GM18502 (cell line): ENCODE results near the gene NBEA.
"Not testable (repeated sequence)": the region's sequence is repeated elsewhere in the genome, so short reads cannot be mapped to it uniquely, and the experiment has no call there.

ENCODE experiments used
- ATAC-seq: cut with Tn5 transposase; IDR thresholded peaks from one replicate; pipeline ENCODE4 v1.9.1; 2021; ENCODE audit warnings: mild to moderate bottlenecking; ENCODE audit not compliant: unreplicated experiment, poor library complexity

Gene NBEA

DNA sequence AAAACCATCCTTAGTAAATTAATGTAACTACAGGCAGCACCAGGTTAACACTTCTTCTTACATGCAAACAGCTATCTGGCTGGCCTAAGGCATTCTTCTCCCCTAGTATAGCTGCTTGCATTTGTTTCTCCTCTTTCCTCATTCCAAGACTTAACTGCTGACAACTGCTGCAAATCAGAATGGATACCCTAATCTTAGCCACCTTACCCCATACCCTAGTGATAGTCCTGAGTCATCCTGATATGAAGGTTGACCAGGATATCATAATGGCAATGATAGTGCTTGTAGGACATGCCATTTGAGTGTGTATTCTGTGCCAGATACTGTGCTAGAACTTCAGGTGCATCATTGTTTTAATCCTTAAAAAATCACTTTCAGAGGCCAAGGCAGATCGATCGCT, 672.6 kb downstream of the NBEA start:
- ATAC-seq: no peak

GRCh38 chr13:35617420-35617819, 675.4 kb downstream of the NBEA start:
- ATAC-seq: no peak

DNA sequence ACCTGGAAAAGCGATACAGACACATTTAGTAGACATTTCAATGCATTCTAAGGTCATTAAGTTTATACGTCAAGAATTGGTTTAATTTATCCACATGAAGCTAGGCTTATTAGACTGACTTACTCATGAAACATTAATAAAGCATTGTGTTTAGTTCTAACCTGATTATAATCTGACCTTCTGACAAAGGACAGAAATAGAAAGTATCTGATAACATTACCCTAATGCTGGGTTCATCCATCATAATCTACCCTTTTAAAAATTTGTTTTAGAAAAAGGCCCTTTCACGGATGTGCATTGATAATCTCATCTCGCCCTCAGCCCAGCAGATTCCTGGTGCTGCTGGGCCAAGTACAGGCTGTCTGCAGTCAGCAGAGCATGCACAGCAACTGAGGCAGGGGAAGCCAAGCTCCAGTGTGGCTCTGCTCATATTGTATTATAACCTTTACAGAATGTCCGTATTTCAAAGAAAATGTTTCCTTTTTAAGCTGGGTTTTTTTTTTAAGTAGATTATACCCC, 676.6 kb downstream of the NBEA start:
- ATAC-seq: no peak

DNA sequence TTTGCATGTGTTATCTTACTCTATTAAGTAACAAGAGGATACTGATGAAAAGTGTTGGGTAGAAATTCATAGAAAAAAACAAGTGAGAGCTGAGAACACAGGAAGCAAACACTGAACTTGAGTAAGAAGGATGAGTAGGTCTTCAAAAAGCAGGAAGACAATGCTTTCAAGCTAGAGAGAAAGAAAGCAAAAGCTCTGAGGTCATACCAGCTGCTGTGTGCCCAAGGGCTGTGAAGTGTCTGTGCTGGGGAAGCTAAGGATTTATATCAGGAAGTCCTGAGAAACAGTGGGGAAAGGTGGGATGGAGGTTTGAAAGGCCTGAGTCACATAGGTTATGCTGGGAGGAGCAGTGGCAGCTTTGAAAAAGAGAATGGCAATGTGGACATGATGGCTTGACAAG, 679.9 kb downstream of the NBEA start:
- ATAC-seq: no peak

DNA sequence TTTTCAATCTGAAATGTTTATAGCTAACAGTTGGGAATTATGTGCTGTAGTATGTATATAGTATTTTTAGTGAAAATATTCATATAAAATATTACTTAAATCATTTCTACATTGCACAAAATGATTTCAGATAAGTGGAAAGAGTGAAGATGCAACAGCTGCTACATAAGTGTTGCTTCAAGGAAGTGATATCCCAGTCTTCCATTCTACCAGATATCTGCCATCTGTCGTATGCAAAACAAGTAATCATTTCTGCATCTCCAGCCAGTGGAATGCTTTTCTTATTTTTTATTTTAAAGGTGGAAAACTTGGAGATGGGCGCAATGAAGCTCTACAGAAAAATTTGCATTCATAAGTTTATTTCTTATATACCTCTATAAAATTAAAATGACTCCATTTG, 687.0 kb downstream of the NBEA start:
- no peak for ATAC-seq

DNA sequence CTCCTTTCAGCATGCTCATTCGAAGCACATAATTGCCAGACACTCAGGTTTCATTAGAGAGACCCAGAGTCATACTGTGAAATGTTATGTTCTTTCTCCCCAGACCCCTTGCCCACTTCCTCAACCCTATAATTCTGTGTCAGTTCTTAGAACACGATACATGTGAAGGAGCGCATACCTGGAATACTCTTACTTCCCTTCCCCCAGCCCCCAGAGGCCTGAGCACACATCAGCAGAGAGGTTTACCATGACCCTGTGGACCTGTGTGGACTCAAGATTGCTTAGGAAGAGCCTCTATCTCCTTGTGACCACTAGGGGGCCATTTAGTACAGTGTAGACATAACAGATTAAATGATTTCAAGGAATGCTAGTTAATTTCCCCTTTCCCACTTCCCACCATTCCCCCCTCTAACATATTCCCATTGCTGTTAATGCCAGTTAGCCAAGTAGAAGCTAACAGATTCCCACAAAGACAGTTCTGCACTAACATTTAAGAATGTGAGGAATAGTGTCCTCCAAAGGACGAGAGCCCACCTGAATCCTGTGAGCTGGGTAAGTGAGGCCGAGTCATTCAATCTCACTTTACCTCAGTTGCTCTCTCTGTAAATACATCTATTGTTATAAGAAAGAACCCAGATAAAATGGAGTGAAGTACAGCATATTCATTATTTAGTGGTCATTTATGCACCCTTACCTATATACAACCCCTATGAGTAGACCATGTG, 688.6 kb downstream of the NBEA start:
- peak; percentile 84 for ATAC-seq

GRCh38 chr13:35631666-35632065, 689.6 kb downstream of the NBEA start:
- ATAC-seq: no peak

DNA sequence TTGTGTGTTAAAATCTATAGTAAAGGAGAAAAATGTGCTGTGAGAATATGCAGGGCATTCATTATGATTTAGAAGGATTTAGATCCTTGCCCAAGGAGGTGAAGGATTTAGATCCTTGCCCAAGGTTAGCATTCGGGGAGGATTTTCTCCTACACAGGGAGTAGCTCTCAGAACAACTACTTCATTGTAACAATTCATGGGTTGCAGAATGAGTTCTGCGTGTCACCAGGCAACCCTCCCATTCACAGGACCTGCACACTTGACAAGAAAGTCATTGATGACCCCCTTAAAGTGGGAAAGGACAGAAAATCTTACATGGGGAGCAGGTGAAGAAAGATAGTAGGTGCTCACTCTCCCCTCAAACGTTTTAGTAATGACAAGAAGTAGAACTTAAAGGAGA, 701.6 kb downstream of the NBEA start:
- ATAC-seq: no peak

DNA sequence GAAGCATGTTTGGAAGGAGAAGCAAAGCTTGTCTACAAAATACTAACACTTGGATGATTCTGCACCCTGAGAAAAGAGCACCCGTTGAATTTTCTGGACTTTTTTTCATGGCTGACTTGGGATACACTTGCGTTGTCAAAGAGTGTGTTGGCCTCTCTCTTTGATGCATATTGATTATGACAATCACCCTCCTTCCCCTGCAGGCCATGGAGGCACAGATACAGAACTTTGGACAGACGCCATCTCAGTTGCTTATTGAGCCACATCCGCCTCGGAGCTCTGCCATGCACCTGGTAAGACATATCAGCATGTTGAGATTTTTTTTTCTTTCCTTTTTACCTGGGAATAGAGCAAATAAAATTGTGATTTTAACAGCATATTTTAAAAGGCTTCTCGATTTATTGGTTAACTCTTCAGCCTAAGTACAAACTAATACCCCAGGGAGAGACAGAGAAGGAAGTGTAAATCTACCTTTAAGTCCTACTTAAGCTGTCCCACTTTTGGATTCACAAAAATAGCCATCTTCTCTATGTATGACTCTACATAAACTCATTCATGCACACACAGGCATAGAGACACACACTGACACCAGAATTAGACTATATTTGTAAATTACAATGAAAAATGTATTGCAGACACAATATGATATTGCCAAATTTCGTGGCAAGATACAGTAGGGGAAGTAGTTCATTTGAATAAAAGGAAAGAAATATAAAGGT, 704.1 kb downstream of the NBEA start:
- no peak for ATAC-seq

DNA sequence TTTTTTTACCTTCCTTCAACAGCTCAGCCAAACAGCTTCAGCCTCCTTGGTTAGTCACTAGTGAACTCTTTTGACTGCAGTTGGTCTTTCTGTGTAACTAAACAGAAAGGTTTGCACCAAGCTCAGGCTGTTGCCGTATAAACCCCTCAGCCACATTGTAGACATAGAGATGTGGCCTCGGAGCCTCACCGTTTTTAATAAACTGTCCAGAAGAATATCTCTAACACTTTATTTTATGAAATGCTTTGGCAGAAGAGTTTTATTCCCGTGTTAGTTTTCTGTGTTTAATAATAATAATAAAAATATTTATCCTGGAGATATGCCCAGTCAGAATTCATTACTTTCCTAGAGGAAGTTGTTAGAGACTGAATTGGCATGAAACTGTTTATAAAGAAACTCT, 706.1 kb downstream of the NBEA start:
- no peak for ATAC-seq

- no peak for ATAC-seq
Observed at GRCh38 chr13:35649162-35649561, 707.1 kb downstream of the NBEA start.

GRCh38 chr13:35659796-35660195, 717.7 kb downstream of the NBEA start:
- no peak for ATAC-seq

DNA sequence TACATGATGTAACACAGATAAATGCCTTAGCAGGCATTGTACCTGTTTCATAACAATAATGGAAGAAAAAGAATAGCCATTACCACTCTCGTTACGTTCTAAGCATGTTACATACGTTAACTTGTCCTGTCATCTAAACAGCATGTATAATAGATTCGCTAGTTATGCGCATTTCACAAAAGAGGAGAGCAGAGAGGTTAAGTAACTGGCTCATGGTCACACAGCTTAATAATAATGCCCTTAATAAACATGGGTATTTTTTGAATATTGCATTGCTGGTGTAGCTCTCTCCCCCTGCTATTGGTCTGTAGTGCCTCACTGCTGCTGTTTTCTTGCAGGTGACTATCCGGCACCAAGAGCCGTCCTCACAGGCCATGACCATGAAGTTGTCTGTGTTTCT, 722.7 kb downstream of the NBEA start:
- no peak for ATAC-seq

- ATAC-seq: no peak
Observed at GRCh38 chr13:35669321-35669720, 727.3 kb downstream of the NBEA start.

- no peak for ATAC-seq
Observed at GRCh38 chr13:35672611-35673010, 730.5 kb downstream of the NBEA start.

- no peak for ATAC-seq
Observed at GRCh38 chr13:35675651-35676050, 733.6 kb downstream of the NBEA start.

DNA sequence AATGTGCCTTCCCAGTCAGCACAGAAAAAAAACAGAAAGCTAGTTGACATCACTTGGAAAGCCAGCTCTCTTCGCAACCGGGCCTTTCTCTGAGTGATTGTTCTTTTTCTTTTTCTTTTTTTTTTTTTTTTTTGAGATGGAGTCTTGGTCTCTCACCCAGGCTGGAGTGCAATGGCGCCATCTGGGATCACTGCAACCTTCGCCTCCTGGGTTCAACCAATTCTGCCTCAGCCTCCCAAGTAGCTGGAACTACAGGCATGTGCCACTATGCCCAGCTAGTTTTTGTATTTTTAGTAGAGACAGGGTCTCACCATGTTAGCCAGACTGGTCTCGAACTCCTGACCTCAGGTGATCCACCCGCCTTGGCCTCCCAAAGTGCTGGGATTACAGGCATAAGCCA, 735.8 kb downstream of the NBEA start:
- not testable (repeated sequence) for ATAC-seq

GRCh38 chr13:35681685-35682084, 739.6 kb downstream of the NBEA start:
- no peak for ATAC-seq

GRCh38 chr13:35684432-35684831, 742.4 kb downstream of the NBEA start:
- ATAC-seq: no peak

- ATAC-seq: no peak
Observed at GRCh38 chr13:35687336-35687735, 745.3 kb downstream of the NBEA start.

DNA sequence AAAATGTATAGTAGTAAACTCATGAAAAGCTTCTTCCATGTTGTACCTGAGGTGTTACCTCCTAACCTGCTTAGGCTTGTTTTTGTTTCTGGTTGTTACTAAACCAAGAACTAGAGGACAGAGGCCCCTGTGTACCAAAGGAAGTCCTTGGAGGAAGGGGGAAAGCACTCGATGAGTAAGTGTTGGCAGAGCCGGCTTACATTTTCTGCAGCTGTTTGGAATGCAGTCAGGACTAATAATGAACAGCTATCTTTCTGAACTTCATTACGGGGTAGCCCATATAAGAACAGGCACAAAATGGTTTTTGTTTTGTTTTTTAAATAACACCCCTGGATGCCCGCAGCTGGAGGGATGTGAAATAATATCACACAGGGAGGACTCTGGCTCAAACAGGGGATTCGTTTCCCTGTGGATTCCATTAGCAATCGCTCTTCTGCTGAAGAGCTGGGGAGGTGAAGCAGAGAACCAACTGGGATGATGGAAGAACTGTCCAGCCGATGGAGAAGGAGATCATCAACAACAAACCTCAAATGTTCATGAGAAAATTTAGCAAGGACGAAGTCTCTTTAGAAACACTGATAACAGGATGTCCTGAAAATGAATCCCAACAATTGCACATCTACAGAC, 748.6 kb downstream of the NBEA start:
- no peak for ATAC-seq
